ENCODE measurements around the gene OPRM1. TPM values are rescaled to one million over a fixed set of nuclear protein-coding genes. Genes with fewer than 3 reads are reported as not detected.

OPRM1 gene
- polyA plus RNA-seq, 1 donor (not counting 4 experiments of a cell fraction or from before 2014, with no cell fraction given) = not detected

- no peaks in the 10 kb centered on the region for H3K9me1 ChIP-seq (ENCODE audit: control insufficient read depth, extremely low read depth, insufficient read depth, low read length)
- no peak overlapping the region for H2AFZ ChIP-seq (ENCODE audit: control insufficient read depth, low read length)
- H4K20me1 ChIP-seq (ENCODE audit: control insufficient read depth, extremely low read depth, insufficient read depth, low read length) = no peaks in the 10 kb centered on the region
- no peak overlapping the region for H3K9ac ChIP-seq (ENCODE audit: control insufficient read depth, extremely low read depth, insufficient read depth, low read length)
- H3K4me1 ChIP-seq (ENCODE audit: control insufficient read depth, extremely low read depth, insufficient read depth, low read length) = no peaks in the 10 kb centered on the region
- no peaks in the 10 kb centered on the region for H3K79me2 ChIP-seq (ENCODE audit: control insufficient read depth, insufficient read depth, low read length)
- no peaks in the 10 kb centered on the region for H3K9me3 ChIP-seq (ENCODE audit: control insufficient read depth, low read depth, low read length)
- H3K4me3 ChIP-seq (ENCODE audit: control insufficient read depth in 2 of 3, extremely low read depth in 1 of 3, insufficient read depth in 2 of 3, low read depth in 1 of 3, low read length in 3 of 3) = no peak overlapping the region
- dilution Hi-C loops (cut with MboI; ENCODE audit: extremely low pct_ligation_motif_present, low sequenced_read_pairs) = no loop called here
- H3K36me3 ChIP-seq (ENCODE audit: control insufficient read depth in 2 of 2, extremely low read depth in 1 of 2, insufficient read depth in 2 of 2, low read length in 2 of 2) = no peaks in the 10 kb centered on the region
- DNase-seq (ENCODE audit: low read depth, low spot score) (no peak), FAIRE-seq (no peak)
- no peak overlapping the region for H3K27ac ChIP-seq (ENCODE audit: control insufficient read depth, insufficient read depth, low read length)
- no peak overlapping the region for H3K4me2 ChIP-seq (ENCODE audit: control insufficient read depth, extremely low read depth, insufficient read depth, low read depth, low read length)
- H3K27me3 ChIP-seq (ENCODE audit: control insufficient read depth, extremely low read depth, insufficient read depth, low read length) = no peaks in the 10 kb centered on the region
- TF ChIP-seq, protein P1, sequence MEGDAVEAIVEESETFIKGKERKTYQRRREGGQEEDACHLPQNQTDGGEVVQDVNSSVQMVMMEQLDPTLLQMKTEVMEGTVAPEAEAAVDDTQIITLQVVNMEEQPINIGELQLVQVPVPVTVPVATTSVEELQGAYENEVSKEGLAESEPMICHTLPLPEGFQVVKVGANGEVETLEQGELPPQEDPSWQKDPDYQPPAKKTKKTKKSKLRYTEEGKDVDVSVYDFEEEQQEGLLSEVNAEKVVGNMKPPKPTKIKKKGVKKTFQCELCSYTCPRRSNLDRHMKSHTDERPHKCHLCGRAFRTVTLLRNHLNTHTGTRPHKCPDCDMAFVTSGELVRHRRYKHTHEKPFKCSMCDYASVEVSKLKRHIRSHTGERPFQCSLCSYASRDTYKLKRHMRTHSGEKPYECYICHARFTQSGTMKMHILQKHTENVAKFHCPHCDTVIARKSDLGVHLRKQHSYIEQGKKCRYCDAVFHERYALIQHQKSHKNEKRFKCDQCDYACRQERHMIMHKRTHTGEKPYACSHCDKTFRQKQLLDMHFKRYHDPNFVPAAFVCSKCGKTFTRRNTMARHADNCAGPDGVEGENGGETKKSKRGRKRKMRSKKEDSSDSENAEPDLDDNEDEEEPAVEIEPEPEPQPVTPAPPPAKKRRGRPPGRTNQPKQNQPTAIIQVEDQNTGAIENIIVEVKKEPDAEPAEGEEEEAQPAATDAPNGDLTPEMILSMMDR (optimal IDR thresholded peaks at IDR 0.05 in 1 of 3, IDR thresholded peaks at IDR 0.05 in 1 of 3, conservative IDR thresholded peaks at IDR 0.05 in 1 of 3; ENCODE audit: extremely low read depth in 1 of 3, insufficient read depth in 2 of 3, low read length in 3 of 3) = no peak
- no peak for TF ChIP-seq EZH2 (IDR thresholded peaks at IDR 0.05; ENCODE audit: low read length)
Observed at GRCh38 chr6:154060076-154060475, 21.0 kb downstream of the OPRM1 start.

DNA sequence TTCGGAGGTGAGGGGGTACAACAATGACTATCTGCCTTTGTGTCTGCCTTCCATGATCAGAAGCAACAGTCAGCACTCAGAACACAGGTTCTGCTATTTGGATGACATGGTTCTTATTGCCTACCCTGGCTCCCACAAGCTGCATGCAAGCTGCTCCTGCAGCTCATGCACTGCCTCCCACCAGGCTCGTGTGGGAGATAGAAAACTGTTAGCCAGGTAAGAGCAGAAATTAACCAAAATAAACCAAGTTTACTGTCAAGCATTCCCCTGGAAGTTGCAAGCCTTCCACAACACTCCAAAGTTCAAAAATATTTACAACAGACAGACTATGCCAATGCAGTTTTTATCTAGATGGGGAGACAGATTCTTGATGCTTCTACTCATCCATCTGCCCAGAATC lies 31.0 kb downstream of the OPRM1 start:
- no peaks in the 10 kb centered on the region for H3K79me2 ChIP-seq (ENCODE audit: control insufficient read depth, insufficient read depth, low read length)
- no peaks in the 10 kb centered on the region for H3K36me3 ChIP-seq (ENCODE audit: control insufficient read depth in 2 of 2, extremely low read depth in 1 of 2, insufficient read depth in 2 of 2, low read length in 2 of 2)
- H4K20me1 ChIP-seq (ENCODE audit: control insufficient read depth, extremely low read depth, insufficient read depth, low read length) = no peaks in the 10 kb centered on the region
- dilution Hi-C loops (cut with MboI; ENCODE audit: extremely low pct_ligation_motif_present, low sequenced_read_pairs) = no loop called here
- H3K4me2 ChIP-seq (ENCODE audit: control insufficient read depth, extremely low read depth, insufficient read depth, low read depth, low read length) = no peak overlapping the region
- FAIRE-seq = no peak
- no peaks in the 10 kb centered on the region for H3K27me3 ChIP-seq (ENCODE audit: control insufficient read depth, extremely low read depth, insufficient read depth, low read length)
- DNase-seq (ENCODE audit: low read depth, low spot score) = no peak
- no peaks in the 10 kb centered on the region for H3K9me1 ChIP-seq (ENCODE audit: control insufficient read depth, extremely low read depth, insufficient read depth, low read length)
- no peak overlapping the region for H3K9ac ChIP-seq (ENCODE audit: control insufficient read depth, extremely low read depth, insufficient read depth, low read length)
- no peak for TF ChIP-seq EZH2 (IDR thresholded peaks at IDR 0.05; ENCODE audit: low read length)
- TF ChIP-seq, protein P1 (optimal IDR thresholded peaks at IDR 0.05 in 1 of 3, IDR thresholded peaks at IDR 0.05 in 1 of 3, conservative IDR thresholded peaks at IDR 0.05 in 1 of 3; ENCODE audit: extremely low read depth in 1 of 3, insufficient read depth in 2 of 3, low read length in 3 of 3) = no peak
- no peaks in the 10 kb centered on the region for H3K9me3 ChIP-seq (ENCODE audit: control insufficient read depth, low read depth, low read length)
- H3K27ac ChIP-seq (ENCODE audit: control insufficient read depth, insufficient read depth, low read length) = no peak overlapping the region
- no peak overlapping the region for H3K4me3 ChIP-seq (ENCODE audit: control insufficient read depth in 2 of 3, extremely low read depth in 1 of 3, insufficient read depth in 2 of 3, low read depth in 1 of 3, low read length in 3 of 3)
- H3K4me1 ChIP-seq (ENCODE audit: control insufficient read depth, extremely low read depth, insufficient read depth, low read length) = no peaks in the 10 kb centered on the region
- no peak overlapping the region for H2AFZ ChIP-seq (ENCODE audit: control insufficient read depth, low read length)
